Activated CD4-positive, alpha-beta T cell treated with anti-CD3 and anti-CD28 coated beads for 1 hour (primary cell): ENCODE results near the gene AIP.
"Not testable (repeated sequence)": the region's sequence is repeated elsewhere in the genome, so short reads cannot be mapped to it uniquely, and the experiment has no call there.

Source experiments
- DNase-seq: peaks from one replicate; pipeline ENCODE4 v3.0.0-alpha.2; 2020

The AIP gene

DNA sequence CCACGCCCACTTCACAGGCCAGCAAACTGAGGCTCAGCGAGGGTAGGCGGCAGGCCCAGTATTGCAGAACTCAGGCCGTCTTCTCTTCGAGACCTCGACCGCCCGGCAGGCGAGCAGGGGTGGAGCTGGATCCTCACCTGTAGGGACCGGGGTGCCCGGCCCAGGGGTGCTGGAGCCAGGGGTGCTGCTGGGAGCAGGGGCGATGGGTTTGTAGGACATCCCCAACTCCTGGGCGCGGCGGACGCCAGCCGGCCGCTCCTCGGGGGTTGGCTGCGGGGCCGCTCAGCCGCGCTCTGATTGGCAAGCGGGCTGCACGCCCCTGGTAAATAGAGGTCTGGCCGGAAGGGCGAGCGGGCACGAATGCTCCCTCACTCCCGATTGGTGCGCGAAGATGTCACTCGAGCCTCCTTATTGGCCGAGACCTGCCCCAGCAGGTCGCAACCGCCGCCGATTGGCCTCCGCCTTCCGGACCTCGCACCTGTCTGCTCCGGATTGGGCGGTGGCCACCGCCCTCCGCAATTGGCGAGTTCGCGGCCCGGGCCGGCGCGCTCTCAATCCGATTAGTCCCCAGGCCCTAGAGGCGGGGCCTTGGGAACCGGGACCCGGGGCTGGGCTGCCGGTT is 25.1 kb downstream of the AIP start, which contains the start of gene CDK2AP2:
TSS of gene CDK2AP2 (minus strand) at position 299 of the 622 bp plus-strand sequence. CDS start at position 219, 80 bp downstream.
- DNase-seq = peak; percentile 95

DNA sequence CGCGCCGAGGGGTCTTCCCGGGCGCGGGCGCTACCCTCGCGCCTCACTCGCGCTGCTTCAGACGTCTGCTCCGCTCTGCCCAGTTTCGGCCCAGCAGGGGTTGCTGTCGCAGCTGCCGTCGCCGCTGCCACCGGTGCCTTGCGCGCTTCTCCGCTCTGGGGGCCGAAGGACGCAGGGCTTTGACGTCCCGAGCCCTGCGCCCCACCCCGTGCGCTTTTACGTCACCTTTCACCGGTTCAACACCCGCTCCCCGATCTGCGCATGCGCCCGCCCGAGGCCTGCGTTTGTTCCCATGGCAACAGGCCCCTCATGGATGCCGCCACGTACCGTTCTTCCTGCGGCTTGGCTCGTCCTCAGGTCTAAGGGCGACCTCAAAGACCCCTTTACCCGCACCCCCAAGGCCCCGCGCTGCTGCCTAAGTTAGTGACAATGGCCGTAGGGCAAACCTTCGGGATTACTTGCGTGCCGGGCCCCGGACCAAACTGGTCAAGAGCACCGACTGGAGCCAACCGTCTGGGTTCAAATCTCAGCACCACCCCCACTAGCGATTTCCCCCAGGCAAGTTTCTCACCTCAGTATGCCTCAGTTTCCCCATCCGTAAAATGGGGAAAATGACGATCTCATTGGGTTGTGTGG is 25.8 kb downstream of the AIP start:
- peak; percentile 99 for DNase-seq

DNA sequence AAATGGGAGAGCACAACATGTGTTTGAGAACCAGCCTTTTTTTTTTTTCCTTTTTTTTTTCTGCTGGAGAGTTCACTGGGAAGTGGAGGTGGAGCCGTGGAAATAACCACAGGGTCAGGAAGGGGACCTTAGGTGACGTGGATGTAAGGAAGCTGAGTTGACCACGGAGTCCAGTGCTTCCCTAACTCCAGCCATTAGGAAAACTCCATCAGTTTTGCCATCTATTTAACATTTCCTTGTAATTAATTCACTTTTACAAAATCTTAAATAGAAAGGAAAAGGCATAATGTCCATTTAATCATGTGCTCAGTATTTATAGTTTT is 27.2 kb downstream of the AIP start:
- DNase-seq = no peak

DNA sequence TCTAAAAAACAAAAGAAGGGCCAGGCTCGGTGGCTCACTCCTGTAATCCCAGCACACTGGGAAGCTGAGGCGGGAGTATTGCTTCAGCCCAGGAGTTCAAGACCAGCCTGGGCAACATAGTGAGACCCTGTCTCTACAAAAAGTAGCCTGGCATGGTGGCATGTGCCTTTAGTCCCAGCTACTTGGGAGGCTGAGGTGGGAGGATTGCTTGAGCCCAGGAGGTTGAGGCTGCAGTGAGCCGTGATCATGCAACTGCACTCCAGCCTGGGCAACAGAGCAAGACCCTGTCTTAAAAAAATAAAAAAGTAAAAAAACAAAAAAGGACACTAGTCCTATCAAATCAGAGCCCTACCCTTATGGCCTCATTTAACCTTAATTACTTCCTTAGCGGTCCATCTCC is 28.7 kb downstream of the AIP start:
- DNase-seq = not testable (repeated sequence)

DNA sequence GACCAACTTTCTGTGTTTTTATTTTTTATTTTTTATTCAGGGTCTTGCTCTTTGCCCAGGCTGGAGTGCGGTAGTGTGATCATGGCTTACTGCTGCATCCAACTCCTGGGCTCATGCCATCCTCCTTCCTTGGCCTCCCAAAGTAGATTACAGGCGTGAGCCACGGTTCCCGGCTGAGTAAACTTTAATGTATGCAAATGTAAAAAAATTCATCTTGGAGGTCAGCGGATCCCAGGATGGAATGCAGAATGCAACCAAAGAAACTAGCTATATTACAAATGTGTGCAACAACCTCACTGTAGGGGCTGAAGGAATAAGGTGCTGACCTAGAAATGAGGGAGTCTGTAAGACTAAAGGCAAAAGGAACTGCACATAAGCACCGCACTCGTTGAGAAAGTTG is 31.3 kb downstream of the AIP start:
- no peak for DNase-seq

DNA sequence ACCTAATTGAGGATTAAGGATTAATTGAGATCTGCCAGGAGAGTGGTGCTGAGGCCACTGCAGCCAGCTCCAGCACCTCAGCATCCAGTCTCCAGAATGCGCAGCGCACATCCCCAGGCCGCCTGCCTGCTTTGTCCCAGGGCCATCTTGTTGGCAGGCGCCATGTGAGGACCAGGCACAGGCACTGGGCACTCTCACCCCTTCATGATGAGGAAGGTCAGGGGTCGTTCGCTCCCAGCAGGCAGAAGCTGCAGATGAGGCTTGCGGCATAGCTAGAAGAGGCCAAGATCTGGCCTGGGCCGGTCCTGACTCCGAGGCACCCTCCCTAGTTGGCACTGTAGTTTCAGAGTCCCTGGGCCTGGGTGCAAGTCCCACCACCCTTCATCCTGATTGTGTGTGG is 34.0 kb downstream of the AIP start:
- DNase-seq = no peak

DNA sequence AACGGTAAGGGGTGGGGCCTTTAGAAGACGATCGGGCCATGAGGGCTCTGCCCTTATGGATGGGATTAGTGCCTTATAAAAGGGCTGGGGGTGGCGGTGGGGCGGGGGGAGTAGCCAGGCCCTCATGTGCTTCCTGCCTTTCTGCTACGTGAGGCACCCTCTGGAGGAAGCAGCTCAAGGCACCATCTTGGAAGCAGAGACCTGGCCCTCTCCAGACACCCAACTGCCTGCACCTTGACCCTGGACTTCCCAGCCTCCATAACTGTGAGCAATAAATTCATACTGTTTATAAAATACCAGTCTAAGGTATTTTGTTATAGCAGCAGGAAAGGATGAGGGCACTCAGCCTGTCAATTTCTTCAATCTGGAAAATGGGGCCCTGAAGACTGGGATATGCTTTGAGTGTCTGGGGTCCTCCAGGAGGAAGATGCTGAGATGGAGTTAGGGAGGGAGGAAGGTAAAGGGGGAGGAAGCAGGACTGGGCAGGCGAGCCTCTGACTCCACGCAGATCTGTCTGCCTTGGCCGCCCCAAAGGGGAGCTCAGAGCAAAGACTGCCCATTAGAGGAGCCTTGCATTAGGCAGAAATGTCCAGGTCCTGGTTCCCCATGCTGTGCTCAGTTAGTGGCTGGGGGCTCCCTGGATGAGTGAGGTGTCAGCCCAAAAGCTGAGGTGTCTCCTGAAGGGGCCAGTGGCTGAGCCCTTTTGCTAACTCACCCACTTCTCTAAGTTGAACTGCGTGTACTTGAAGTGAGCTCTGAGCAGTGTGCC is 35.1 kb downstream of the AIP start:
- DNase-seq = no peak

DNA sequence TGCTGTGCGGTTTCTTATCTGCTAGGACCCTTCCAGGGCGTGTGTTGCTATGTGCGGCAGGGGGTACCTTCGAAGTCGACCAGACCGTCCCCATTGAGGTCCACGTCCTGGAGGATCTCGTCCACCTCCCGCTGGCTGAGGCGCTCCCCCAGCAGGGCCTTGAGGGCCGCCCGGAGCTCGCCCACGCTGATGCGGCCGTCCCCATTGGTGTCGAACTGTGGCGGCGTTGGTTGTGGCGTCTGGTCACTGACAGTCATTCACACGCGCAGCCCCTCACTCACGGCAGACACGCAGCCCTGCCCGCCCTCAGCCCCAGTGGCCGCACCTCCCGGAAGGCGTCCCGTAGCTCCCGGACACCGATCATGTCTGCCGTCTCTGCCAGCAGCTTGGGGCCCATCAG is 36.9 kb downstream of the AIP start:
- DNase-seq = no peak

DNA sequence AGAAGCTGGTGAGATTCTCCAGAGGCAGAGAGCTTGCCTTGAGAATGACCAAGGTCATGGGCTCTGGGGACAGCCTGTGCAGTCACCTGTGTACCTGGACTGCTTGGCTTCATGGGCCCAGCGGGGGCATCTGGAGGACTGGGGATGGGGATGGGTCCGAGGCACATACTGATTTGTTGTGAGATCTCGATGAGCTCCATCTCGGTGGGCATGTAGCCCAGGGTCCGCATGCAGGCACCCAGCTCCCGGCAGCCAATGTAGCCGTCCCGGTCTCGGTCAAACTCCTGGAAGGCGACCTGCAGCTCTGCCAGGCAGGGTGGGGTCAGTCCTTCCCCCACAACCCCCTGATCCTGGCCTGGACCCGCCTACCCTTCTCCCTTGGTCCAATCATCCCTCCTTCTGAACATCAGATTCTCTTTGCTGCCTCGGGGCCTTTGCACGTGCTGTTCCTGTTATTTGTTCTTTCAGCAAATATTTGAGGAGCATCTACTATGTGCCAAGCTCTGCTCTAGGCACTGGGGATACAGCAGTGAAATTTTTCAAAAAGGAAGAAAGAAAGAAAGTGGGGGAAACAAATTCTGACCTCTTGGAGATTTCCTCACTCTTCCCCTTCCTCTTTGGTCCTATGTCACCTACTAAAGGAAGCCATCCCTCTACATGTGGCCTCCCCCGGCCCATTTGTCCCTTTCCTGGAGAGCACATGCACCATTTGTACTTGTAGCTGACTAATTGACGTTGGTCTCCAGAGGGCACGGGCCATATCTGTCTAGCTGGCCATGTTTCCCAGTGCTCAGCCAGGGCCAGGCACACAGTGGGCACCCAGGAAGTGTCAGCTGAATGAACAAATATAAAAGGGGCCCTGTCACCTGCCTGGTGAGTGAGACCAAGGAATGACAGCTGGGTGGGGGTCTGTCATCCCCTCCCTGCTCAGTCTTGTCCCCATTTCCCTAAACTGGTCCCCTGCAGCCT is 38.3 kb downstream of the AIP start:
- DNase-seq = no peak

DNA sequence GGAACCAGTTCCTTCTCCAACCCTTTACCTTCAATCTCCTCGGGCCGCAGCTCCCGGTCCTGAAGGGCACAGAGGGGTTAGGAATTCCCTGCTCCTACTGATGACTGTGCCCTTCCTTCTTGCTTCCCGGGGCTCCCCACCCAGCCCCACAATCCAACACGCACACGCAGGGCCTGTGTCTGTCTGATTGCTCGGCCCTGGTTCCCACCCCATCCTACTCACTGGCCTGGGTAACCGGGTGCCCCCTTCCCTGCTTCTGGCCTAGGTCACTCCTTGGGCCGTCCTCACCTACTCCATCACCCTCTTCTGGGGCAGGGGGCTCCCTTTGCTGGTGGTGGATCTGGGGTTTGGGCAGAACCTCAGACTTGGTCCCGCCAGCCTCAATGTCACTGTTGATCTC is 39.1 kb downstream of the AIP start:
- no peak for DNase-seq

DNA sequence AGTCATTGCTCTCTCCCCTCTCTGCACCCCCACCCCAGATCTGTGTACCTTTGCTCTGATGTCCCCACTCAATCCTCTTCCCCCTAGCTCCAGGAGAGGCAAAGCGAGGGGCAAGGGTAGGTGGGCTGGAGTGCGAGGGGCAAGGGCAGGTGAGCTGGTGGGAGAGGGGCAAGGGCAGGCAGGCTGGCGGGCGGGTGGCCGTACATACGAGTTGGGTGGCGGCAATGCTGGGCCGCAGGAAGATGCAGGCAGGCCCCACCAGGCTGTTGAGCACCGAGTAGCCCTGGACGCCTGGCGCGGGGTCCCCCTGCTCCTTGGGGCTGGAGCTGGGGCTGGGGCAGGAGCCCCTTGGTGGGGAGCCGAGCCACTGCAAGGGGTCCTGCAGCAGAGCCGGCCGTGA is 39.5 kb downstream of the AIP start:
- DNase-seq = no peak

DNA sequence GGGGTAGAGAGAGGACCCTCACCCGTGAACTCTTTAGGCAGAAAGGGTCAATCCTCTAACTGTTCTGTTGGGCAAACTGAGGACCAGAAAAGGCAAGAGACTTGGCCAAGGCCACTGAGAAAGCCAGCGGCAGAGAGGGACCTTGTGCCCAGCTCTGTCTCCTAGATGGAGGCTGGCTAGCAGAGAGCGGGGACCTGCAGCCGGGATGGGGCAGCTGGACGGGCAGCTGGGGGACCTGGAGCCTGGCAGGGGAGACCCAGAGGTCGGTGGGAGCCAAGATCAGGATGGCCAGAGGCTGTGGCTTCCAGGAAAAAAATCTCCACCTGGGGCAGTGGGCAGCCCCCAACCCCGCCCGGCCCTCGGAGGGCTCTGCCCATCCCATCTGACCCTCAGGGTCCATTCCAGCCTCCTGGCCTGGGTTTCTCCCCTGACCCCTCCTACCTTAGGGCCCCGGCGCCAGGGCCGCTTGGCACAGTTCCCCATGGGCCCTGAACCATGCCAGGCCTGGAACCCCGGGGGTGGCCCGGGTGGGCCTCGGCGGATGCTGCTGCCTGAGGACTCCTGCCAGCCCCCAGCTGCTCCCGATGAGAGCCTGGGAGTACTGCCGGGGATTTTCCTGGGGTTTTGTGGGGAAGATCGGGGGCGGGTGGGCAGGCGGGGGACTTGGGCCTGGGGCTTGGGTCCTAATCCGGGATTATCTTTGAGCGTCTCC is 40.2 kb downstream of the AIP start, which contains the start of gene CABP2:
TSS of gene CABP2 (minus strand) at position 603 of the 712 bp plus-strand sequence. CDS start at position 483, 120 bp downstream.
- DNase-seq = no peak

DNA sequence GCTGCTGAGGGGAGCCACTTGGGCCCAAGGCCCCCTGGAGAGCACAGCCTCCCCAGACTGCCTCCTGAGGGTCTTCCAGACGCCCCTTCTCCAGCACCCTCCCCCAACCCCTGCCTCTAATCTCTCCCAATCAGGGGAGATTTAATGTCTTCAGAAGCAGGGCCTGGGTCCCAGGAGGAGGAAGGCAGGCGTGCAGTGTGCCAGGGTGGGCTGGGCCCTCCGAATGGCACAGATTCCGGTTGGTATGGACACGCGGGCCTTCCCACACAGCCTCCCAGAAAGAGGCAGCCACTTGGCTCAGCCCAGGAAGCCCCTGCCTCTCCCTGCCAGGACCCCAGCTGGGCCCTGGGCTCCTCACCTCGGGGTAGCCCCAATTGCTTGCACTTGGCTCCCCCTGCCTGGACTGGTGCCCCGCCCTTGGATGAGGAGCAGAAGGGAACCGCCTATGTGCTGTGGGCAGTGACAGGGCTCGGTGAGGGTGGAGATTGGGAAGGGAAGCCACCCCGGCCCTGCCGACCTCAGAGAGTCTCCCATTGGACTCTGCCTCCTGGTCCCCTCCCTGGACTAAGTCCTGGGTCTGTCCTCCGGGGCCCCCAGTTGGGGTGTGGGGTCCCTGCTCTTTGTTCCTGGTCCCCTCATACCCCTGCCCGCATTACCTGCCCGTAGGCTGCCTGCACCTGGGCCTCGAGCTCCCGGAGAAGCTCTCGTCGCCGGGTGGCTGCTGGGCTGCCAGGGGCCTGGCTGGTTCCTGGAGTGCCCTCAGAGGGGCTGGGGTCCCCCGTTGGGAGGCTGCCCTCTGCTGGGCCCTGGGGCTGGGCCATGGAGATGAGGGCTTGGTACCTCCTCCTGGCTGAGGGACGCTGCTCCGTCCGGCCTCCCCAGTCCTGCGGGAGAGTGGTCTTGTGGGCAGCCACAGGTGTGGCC is 41.0 kb downstream of the AIP start:
- no peak for DNase-seq

DNA sequence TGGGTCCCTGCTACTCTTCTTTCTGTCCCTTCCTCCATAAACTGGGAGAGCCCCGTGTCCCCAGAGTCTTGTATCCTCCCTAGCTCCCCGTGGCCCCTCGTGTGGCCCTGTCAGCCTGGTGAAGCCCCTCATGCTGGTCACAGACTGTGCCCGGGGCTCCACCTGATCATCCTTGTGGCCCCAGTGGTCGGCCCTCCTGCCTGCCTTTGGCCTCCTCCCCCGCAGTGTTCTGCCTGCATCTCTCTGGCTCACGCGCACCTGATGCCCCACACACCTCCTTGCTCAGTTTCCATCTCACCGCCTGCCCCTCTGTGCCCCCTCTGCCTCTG is 41.6 kb downstream of the AIP start:
- DNase-seq = no peak

DNA sequence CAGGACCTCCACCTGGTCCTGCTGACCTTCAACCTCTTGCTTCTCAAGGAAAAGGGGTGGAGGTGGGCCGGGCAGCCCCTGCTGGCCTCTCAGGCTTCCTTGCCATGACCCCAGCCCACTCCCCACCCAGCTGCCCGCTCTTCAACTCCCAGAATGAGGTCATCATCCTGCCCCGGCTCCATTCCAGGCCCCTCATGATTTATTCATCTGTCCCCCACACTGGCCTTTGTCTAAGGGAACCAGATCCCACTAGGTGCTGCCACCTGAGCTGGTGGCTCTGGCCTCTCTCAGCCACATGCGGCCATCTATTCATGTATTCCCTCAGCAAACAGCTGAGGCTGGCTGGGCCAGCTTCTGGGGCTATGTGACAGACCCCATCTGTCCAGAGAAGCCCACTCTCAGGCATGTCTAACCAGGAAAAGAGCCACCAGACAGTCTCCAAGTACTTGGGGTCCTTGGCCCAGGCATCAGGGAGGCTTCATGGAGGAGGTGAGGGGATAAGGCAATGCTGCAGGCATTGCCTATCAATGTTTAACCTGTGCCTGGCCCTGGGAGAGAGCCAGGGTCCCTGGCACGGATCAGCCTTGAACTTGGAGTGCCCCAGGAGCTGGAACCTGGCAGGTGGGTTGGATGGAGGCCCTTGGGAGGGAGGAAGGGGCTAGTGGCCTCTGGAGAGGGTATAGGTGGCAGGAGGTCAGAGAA is 42.6 kb downstream of the AIP start:
- DNase-seq = no peak

DNA sequence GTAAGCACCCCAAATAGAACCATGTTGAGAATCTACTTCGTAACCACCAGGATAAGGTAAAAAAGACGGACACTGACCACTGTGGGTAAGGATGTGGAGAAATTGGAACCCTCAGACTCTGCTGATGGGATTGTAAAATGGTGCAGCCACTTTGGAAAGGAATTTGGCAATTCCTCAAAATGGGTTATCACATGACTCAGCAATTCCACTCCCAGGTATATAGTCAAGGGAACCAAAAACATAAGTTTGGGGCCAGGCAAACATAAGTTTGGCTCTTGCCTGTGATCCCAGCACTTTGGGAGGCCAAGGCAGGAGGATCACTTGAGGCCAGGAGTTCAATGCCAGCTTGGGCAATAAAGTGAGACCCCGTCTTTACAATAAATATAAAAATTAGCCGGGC is 45.5 kb downstream of the AIP start:
- DNase-seq = no peak

DNA sequence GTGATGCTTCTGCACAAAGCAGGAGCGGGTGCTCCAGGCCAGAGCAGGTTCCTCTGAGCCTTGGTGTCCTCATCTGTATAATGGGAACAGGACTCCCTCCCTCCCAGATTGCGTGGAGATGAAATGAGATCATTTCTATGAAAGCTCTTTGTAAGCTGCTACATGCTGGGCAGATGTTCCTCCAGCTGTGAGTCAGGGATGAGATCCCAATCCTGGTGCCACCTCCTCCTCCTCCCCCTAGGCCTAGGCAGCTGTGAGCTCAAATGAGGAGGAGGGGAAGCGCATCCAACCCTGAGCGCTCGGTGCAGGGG is 47.4 kb downstream of the AIP start:
- DNase-seq = no peak

DNA sequence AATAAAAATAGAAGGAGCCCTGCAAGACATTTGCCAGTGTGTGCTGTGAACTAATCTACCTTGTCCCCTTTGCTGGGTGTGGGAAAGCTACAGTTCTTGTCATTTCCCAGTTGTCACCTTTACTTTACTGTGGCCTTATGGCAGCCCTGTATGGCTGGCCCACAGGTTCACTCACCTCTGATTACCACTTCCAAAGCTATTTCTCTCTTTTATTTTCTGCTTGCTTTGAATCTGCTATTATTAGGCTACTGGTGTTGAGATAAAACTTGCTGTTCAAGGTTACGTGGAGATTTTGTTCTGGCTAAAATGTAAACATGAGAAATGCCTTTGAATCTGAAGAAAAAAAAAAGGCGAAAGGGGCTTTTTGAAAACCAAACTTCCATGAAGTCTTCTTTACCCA is 50.1 kb downstream of the AIP start:
- DNase-seq = no peak

DNA sequence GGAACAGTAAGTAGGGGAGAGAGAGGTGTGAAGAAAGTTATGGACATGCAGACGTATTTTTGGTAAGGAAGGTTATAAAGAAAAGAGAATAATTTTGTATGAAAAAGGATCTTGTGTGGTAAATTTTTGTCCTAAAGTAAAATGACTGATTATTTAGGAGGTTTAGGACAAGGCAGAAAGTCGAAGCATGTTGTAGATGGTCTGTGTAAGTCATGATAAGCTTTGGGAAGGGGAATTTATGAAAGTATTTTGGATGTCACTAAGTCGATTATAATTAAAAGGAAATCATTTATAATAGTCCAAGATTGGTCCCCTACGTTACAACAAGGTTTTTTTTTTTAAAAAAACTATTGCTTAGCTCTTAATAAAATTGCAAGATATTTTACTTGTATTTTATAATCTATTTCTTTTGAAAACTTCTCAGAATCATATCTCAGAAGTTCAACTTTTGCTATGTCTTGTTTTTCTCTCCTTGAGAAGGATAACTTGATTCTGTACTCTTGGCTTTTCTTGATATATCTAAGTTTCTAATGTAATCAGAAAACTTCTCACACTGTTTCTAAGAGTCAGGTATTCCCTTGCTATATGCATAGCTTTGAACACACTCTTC is 51.3 kb downstream of the AIP start:
- DNase-seq = no peak

DNA sequence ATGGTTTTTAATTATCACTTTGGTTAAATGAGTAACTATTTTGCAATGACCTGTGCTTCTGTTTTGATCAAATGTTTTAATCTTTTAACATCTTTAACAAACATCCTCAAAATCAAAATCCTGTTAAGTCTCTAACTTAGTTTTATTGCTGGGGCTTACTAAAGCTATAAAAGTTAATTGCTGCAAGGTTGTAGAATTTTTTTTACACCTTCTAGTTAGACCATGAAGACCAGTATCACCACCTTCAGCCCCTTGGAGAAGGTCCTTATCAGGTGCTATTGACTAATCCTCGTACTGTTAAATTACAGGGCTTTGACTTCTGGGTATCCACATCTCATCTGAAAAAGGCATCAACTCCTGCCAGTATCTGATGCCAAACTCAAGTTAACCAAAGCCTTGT is 52.7 kb downstream of the AIP start:
- no peak for DNase-seq

DNA sequence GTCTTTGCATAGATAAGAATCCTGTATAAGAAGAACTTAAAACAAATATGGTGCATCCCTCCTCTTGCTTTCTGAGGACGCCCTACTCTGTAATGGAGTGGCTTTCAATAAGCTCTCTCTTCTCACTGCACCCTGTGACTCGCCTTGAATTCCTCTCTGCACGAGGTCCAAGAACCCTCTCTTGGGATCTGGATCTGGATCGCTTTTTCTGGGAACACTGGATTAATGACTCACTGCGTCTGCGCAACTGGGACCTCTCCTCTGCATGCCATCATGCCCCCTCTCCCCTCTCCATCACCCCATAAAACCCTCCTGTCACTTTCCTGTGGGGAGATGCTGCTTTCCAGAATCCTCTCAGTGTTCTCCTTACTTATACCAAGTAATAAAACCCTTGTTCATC is 55.5 kb downstream of the AIP start:
- DNase-seq = no peak
